Epithelial cell of esophagus (primary cell): ENCODE measurements around the gene AIG1.

Experiments
- DNase-seq: peaks from one replicate; pipeline ENCODE4 v3.0.0; 2010; ENCODE audit warnings: low read depth
- H3K4me3 ChIP-seq: 2 replicates; pipeline ENCODE4 v1.5.1; 2011; ENCODE audit warnings: mild to moderate bottlenecking, low read length, control low read depth
- TF ChIP-seq, protein P1 (sequence below): IDR thresholded peaks from 2 replicates; pipeline ENCODE4 v1.5.1; 2011; ENCODE audit warnings: low read depth, mild to moderate bottlenecking, low read length, control low read depth, inconsistent platforms; ENCODE audit not compliant: insufficient read depth; ENCODE audit errors: missing control alignments

The AIG1 gene

DNA sequence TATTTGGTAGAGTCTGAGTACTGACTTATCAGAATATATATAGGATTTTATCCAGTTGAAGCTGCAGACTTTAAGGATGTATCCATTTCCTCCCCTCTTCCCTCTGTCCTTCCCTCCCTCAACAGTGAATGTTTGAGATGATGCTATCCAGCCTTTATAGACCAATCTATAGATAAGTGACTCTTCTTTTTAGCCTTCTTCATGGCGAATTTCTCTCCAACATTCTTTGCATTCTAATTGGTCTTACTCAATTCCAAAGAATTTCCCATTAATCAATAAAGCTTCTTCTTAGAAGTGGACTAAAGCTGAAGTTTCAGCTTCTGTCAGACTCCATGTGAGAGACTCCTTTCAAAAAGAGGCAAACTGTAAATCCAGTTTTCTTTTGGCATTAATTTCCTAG, 99.3 kb downstream of the AIG1 start:
- DNase-seq, result no peak
- TF ChIP-seq, protein P1, sequence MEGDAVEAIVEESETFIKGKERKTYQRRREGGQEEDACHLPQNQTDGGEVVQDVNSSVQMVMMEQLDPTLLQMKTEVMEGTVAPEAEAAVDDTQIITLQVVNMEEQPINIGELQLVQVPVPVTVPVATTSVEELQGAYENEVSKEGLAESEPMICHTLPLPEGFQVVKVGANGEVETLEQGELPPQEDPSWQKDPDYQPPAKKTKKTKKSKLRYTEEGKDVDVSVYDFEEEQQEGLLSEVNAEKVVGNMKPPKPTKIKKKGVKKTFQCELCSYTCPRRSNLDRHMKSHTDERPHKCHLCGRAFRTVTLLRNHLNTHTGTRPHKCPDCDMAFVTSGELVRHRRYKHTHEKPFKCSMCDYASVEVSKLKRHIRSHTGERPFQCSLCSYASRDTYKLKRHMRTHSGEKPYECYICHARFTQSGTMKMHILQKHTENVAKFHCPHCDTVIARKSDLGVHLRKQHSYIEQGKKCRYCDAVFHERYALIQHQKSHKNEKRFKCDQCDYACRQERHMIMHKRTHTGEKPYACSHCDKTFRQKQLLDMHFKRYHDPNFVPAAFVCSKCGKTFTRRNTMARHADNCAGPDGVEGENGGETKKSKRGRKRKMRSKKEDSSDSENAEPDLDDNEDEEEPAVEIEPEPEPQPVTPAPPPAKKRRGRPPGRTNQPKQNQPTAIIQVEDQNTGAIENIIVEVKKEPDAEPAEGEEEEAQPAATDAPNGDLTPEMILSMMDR, result no peak
- H3K4me3 ChIP-seq, result no peak overlapping the region

DNA sequence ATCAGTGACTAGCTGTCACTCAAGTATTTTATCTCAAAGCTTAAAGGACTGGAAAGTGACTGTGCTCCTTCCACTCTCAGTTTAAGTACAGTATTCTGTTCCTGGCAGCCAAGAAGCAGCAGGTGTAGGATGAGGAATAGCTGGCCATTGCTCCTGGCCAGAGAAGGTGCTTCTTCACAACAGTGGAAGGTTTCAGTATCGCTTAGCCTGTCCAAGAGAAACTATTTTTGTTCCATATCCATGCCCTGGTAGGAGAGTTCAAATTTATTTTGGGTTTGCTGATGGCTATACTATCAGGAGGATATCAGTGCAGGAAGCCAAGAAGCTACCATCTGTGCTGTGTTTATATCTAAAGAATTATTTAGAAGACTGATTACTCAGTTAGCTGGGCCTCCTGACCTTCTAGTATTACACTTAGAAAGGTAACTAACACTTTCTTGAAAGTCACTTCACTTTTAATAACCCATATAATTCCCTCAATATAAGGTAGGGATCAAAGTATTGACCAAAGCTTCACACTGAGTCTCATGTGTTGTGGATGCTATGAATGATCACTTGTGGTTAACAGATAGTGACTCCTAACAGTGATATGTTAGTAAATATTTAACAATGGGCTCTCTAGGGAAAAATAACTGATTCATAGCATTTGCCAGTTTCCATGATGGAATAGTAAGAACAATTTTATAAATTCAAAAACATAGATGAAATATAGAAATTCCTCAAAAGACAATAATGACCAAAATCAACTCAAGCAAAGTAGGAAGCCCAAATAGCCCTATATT, 99.9 kb downstream of the AIG1 start:
- DNase-seq, result no peak
- no peak overlapping the region for H3K4me3 ChIP-seq
- TF ChIP-seq, protein P1, result no peak

DNA sequence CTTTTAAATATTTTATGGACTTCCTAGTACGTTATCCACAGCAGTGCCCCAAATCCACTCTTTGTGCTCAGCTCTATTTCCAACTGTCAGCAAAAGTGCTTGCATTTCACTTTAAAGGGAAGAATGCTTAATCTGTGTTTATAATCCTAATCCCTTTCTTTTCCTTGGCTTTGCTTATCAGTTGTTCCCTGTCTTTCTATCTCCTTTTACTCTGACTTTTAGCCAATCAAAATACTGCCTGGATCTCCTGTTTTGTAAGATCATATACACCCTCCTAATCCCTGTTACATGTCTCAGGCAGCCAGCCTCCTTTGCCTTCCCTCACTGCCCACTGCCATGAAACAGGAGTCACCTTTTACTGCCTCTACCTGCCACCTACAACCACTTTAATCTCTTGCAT, 102.9 kb downstream of the AIG1 start:
- TF ChIP-seq, protein P1, result no peak
- DNase-seq, result no peak

DNA sequence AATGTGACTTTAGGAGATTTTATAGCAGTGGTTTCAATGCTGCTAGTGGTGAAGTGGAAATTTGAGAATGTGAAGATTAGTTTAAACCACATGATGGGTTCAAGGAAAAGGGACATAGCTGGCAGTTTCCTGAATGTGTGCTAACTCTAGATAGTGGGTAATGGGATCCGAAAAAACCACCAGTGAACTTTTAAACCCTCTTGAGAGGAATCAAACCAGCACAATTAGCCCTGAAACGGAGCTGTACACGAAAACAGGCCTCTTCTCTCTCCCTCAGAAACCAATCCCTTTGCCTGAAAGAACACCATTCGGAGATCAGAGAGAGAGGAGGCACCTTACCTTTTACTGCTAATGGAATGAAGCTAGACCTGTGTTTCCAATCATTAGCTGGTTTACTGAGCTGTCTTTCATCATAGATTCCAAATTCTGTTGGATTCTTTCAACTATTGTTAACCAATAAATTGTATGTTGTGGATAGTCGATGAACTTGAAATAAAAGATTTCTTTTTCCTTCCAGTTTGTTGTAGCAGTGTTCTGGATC, 103.9 kb downstream of the AIG1 start:
- no peak overlapping the region for H3K4me3 ChIP-seq
- DNase-seq, result no peak
- TF ChIP-seq, protein P1, result no peak

More for the DNA sequence above, 102.9 kb downstream of the AIG1 start:
- H3K4me3 ChIP-seq, result no peak overlapping the region

DNA sequence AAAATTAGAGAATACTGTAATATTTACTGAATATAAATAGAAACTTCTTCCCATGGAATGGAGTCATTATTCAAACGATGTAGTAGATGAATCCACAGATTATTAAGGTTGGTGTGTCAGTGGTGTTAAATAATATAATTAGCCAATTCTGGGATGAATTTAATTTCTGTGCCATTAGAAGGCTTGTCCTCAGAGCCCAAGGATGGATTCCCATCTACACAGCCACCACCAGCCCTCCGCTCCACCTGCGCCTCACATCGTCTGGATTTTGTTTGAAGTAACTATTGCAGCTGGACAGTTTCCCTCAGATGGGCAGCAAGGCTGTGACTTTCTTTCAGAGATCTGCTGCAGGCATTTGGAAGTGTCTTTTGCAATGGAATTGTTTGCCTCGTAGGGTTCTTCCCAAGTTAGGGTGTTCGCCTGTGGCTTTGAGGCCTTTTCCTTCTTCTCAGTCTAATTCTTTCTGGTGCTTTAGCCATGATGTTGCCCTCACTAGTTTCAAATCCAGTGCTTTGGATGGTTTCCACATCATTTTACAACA, 104.7 kb downstream of the AIG1 start:
- no peak overlapping the region for H3K4me3 ChIP-seq
- no peak for DNase-seq
- TF ChIP-seq, protein P1, result no peak

DNA sequence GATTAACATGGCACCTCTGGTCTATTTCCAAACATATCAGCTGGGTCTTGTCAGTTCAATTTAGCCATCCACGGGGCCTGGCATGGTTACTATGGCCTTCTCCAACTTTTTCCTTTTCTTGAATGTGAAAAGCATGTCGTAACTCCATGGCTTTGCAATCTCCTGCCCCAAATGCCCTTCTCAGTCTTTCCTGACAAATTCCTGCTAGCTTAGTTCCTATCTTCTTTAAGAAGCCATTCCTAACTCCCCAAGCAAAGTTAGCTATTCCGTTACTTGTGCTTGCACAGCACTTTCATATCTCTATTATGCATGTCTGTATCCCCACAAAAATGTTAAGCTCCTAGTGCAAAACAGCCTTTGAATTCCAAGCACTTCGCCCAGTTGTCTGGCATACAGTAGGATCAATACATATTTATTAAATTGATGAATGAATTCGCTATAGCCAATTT, 105.6 kb downstream of the AIG1 start:
- DNase-seq, result no peak
- TF ChIP-seq, protein P1, result no peak
- H3K4me3 ChIP-seq, result no peak overlapping the region
